NB4 (cell line): ENCODE results near the gene BMAL1.

ENCODE experiments used
- MYC ChIP-seq: IDR thresholded peaks from 2 replicates; pipeline ENCODE4 v1.6.1; 2011; ENCODE audit warnings: low read depth, low read length
- POLR2A ChIP-seq: IDR thresholded peaks from 2 replicates; pipeline ENCODE4 v1.6.1; 2011; ENCODE audit warnings: mild to moderate bottlenecking; ENCODE audit not compliant: insufficient read length; ENCODE audit errors: extremely low read depth
- TF ChIP-seq, protein P1 (sequence below): IDR thresholded peaks from one replicate; pipeline ENCODE4 v1.5.1; 2012; ENCODE audit warnings: low read depth, low read length
- TF ChIP-seq, protein P2 (sequence below): IDR thresholded peaks from 2 replicates; pipeline ENCODE4 v1.6.1; 2011; ENCODE audit warnings: low read depth, low read length

DNA sequence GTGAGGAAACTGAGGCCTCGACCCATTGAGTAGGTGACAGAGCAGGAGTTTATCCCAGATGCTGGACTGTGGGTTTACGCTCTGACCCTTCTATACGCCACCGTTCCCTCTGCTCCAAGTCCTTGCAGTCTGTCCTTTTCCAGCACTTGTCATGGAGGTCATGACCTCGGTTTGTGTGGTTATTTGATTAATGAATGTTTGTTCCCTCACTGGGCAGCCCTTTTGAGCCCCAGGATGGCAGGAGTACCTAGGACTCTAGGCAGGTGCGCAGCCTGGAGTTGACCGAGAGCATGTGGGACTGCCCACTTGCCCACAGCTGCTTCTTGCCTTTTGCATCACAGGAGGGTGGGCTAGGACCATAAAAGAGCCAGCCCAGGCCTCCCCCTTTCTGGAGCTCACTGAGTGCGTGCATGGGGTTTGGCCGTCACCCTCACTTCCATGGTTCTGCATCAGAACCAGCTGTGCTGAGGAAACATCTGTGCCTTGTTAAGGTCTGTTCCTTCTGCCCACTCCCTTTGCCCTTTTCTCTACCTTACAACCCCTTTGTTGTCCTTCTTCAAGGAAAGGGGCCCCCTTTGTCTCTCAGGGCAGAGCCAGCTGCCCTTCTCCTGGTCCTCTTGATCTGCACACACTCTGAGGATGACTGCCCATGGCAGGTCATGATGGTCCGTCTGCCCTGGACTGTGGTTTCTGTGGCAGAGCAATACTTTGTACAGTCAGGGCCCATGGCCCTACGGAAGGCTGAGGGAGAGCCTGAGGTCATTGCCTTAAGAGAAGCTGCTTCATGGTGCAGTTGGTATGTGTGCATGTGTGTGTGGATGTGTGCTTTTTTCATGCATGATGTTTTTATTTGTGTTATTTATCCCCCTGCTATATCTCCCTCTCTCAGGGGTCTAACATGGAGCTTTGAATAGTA, 38.2 kb downstream of the BMAL1 start:
- TF ChIP-seq, protein P1, sequence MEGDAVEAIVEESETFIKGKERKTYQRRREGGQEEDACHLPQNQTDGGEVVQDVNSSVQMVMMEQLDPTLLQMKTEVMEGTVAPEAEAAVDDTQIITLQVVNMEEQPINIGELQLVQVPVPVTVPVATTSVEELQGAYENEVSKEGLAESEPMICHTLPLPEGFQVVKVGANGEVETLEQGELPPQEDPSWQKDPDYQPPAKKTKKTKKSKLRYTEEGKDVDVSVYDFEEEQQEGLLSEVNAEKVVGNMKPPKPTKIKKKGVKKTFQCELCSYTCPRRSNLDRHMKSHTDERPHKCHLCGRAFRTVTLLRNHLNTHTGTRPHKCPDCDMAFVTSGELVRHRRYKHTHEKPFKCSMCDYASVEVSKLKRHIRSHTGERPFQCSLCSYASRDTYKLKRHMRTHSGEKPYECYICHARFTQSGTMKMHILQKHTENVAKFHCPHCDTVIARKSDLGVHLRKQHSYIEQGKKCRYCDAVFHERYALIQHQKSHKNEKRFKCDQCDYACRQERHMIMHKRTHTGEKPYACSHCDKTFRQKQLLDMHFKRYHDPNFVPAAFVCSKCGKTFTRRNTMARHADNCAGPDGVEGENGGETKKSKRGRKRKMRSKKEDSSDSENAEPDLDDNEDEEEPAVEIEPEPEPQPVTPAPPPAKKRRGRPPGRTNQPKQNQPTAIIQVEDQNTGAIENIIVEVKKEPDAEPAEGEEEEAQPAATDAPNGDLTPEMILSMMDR: no peak
- TF ChIP-seq POLR2A (no peak), MYC (no peak)
- TF ChIP-seq, protein P2, sequence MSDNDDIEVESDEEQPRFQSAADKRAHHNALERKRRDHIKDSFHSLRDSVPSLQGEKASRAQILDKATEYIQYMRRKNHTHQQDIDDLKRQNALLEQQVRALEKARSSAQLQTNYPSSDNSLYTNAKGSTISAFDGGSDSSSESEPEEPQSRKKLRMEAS: no peak
